HG03442 (cell line): ENCODE measurements around the gene PROSER3.

ENCODE experiments used
- ATAC-seq: cut with Tn5 transposase; IDR thresholded peaks from one replicate; pipeline ENCODE4 v1.9.1; 2021; ENCODE audit warnings: mild to moderate bottlenecking, moderate library complexity; ENCODE audit not compliant: unreplicated experiment

The PROSER3 gene

GRCh38 chr19:35757749-35758608 is at the start of gene PROSER3:
Gene PROSER3, plus strand, starts transcription at chr19:35758176. Its CDS starts 40 bp downstream, at chr19:35758216.
- peak; percentile 94 for ATAC-seq

GRCh38 chr19:35708391-35708790 is 49.6 kb upstream of the PROSER3 start:
- no peak for ATAC-seq

GRCh38 chr19:35710784-35711723 is 46.9 kb upstream of the PROSER3 start:
- peak; percentile 29 for ATAC-seq

- ATAC-seq, result no peak
Observed at GRCh38 chr19:35712567-35713505, 45.1 kb upstream of the PROSER3 start.

- ATAC-seq, result no peak
Observed at GRCh38 chr19:35713506-35713850, 44.5 kb upstream of the PROSER3 start.

- no peak for ATAC-seq
Observed at GRCh38 chr19:35713904-35714495, 44.0 kb upstream of the PROSER3 start.

- no peak for ATAC-seq
Observed at GRCh38 chr19:35714601-35715354, 43.2 kb upstream of the PROSER3 start.

GRCh38 chr19:35715355-35715809 is 42.6 kb upstream of the PROSER3 start:
- no peak for ATAC-seq

GRCh38 chr19:35715981-35716800 is 41.8 kb upstream of the PROSER3 start:
- peak; percentile 1 for ATAC-seq

GRCh38 chr19:35716801-35717664 is 40.9 kb upstream of the PROSER3 start:
- ATAC-seq, result peak; percentile 60

GRCh38 chr19:35717665-35718344 is 40.2 kb upstream of the PROSER3 start, which contains the start of gene KMT2B:
Gene KMT2B, plus strand, starts transcription at chr19:35718003. Its CDS starts 16 bp downstream, at chr19:35718019.
- no peak for ATAC-seq

- ATAC-seq, result peak; percentile 1
Observed at GRCh38 chr19:35718345-35719041, 39.5 kb upstream of the PROSER3 start.

GRCh38 chr19:35719402-35720162 is 38.4 kb upstream of the PROSER3 start:
- ATAC-seq, result no peak

GRCh38 chr19:35720163-35720524 is 37.8 kb upstream of the PROSER3 start:
- no peak for ATAC-seq

- no peak for ATAC-seq
Observed at GRCh38 chr19:35720648-35721047, 37.3 kb upstream of the PROSER3 start.

GRCh38 chr19:35721374-35721773 is 36.6 kb upstream of the PROSER3 start:
- ATAC-seq, result no peak
